Body of pancreas (tissue), 4 donors: Measurements from ENCODE around the gene MAML3.

Experiments used
- CTCF ChIP-seq, 7 experiments: fragments of 450-650 bp in 4 of 7; fragments of 200-600 bp in 3 of 7; sonication (generic) in 3 of 7; IDR thresholded peaks; one replicate each; pipeline ENCODE4 v1.5.1; 2016 to 2019; ENCODE audit warnings: antibody characterized with exemption in 7 of 7
- POLR2A ChIP-seq, 3 donors: fragments of 450-650 bp; IDR thresholded peaks; one replicate each; pipeline ENCODE4 v1.6.1; 2016; ENCODE audit warnings: antibody characterized with exemption in 3 of 3, mild to moderate bottlenecking in 2 of 3

- TF ChIP-seq POLR2A (IDR thresholded peaks at IDR 0.05) (no peak), CTCF (IDR thresholded peaks at IDR 0.05) (no peak)
Observed at GRCh38 chr4:140116442-140117104, 37.4 kb downstream of the MAML3 start.
